Smooth muscle cell (in vitro differentiated cells): ENCODE data around the gene GALNT17. TPM values are rescaled to one million over a fixed set of nuclear protein-coding genes. Genes with fewer than 3 reads are reported as not detected.
A peak's percentile ranks its signal among the peaks of the same experiment; 100 is the strongest.

Experiments
- DNase-seq: peaks from one replicate; lab custom pipeline; 2025; ENCODE audit not compliant: unreplicated experiment; lab: John Stamatoyannopoulos, UW
- H2AFZ ChIP-seq: fragments of 200-600 bp; sonication (generic); 2 replicates; pipeline ENCODE4 v1.6.0; 2016; ENCODE audit warnings: antibody characterized with exemption, low read depth, mild to moderate bottlenecking
- H3F3A ChIP-seq: fragments of 200-600 bp; sonication (generic); 2 replicates; pipeline ENCODE4 v1.6.0; 2017; ENCODE audit warnings: antibody characterized with exemption, low read depth
- H3K27ac ChIP-seq: fragments of 200-600 bp; sonication (generic); 2 replicates; pipeline ENCODE4 v1.5.1; 2016; ENCODE audit warnings: low read depth, mild to moderate bottlenecking
- H3K27me3 ChIP-seq: fragments of 200-600 bp; sonication (generic); 2 replicates; pipeline ENCODE4 v1.6.1; 2016; ENCODE audit warnings: low read depth, mild to moderate bottlenecking
- H3K36me3 ChIP-seq: fragments of 200-600 bp; sonication (generic); 2 replicates; pipeline ENCODE4 v1.5.1; 2016; ENCODE audit warnings: low read depth
- H3K4me1 ChIP-seq: fragments of 200-600 bp; sonication (generic); 2 replicates; pipeline ENCODE4 v1.5.1; 2016; ENCODE audit warnings: low read depth
- H3K4me2 ChIP-seq: fragments of 200-600 bp; sonication (generic); 2 replicates; pipeline ENCODE4 v1.6.0; 2016; ENCODE audit warnings: mild to moderate bottlenecking
- H3K4me3 ChIP-seq: fragments of 200-600 bp; sonication (generic); 2 replicates; pipeline ENCODE4 v1.5.1; 2016; ENCODE audit warnings: mild to moderate bottlenecking
- H3K79me2 ChIP-seq: fragments of 200-600 bp; sonication (generic); 2 replicates; pipeline ENCODE4 v1.6.0; 2016; ENCODE audit warnings: low read depth, mild to moderate bottlenecking
- H3K9ac ChIP-seq: fragments of 200-600 bp; sonication (generic); 2 replicates; pipeline ENCODE4 v1.6.0; 2016; ENCODE audit warnings: low read depth
- H3K9me3 ChIP-seq: fragments of 200-600 bp; sonication (generic); replicated peaks from 2 replicates; pipeline ENCODE4 v1.5.1; 2016; ENCODE audit warnings: low read depth
- H4K20me1 ChIP-seq: fragments of 200-600 bp; sonication (generic); 2 replicates; pipeline ENCODE4 v1.6.0; 2016; ENCODE audit warnings: low read depth
- CTCF ChIP-seq: fragments of 200-600 bp; sonication (generic); IDR thresholded peaks from 2 replicates; pipeline ENCODE4 v1.5.1; 2017; ENCODE audit warnings: borderline replicate concordance, mild to moderate bottlenecking, antibody characterized with exemption; ENCODE audit not compliant: insufficient read depth, poor library complexity, severe bottlenecking
- WGBS: methylation state at CpG from one replicate; pipeline ENCODE4 v1.1.7; 2016; ENCODE audit warnings: low lambda C conversion rate; 5-methylcytosine and 5-hydroxymethylcytosine counted together
- polyA plus RNA-seq: library from polyadenylated mRNA; unstranded; fragments of >200 nt; fragmentation: Nextera tagmentation; extraction: Ambion mirVana; gene quantifications from 2 replicates; pipeline ENCODE4 v1.2.1, GENCODE V29; 2016
- total RNA-seq: library from RNA; depleted of rRNA; stranded (reverse); fragments of >200 nt; gene quantifications from 2 replicates; pipeline ENCODE4 v1.2.3, GENCODE V29; 2014

Gene GALNT17
- total and polyA plus RNA-seq, 2 experiments from 2014 or later = 0.38 to 0.45 TPM

GRCh38 chr7:71682841-71683781, 551.2 kb downstream of the GALNT17 start:
- no peaks in the 10 kb centered on the region for H3K27me3 ChIP-seq
- H3K4me3 ChIP-seq = no peak overlapping the region
- no peak for TF ChIP-seq CTCF
- WGBS = 66% methylated on average over 21 of the region's 21 CpGs
- H3K36me3 ChIP-seq = no peaks in the 10 kb centered on the region
- H2AFZ ChIP-seq = peak overlapping the region; percentile 46
- peak overlapping the region; percentile 12 for H3K4me2 ChIP-seq
- H3K79me2 ChIP-seq = no peaks in the 10 kb centered on the region
- peaks cover 8% of the 10 kb centered on the region for H3K4me1 ChIP-seq
- no peak overlapping the region for H3K9ac ChIP-seq
- no peaks in the 10 kb centered on the region for H3F3A ChIP-seq
- H3K27ac ChIP-seq = no peak overlapping the region
- H4K20me1 ChIP-seq = no peaks in the 10 kb centered on the region
- no peaks in the 10 kb centered on the region for H3K9me3 ChIP-seq
- DNase-seq = no peak

GRCh38 chr7:71687286-71687685, 555.3 kb downstream of the GALNT17 start:
- no peak overlapping the region for H2AFZ ChIP-seq
- H3K9ac ChIP-seq = no peak overlapping the region
- H3K4me2 ChIP-seq = no peak overlapping the region
- H3K9me3 ChIP-seq = no peaks in the 10 kb centered on the region
- 87% methylated on average over 12 of the region's 12 CpGs for WGBS
- no peak overlapping the region for H3K27ac ChIP-seq
- peaks cover 13% of the 10 kb centered on the region for H3K4me1 ChIP-seq
- H3F3A ChIP-seq = no peaks in the 10 kb centered on the region
- H3K36me3 ChIP-seq = no peaks in the 10 kb centered on the region
- TF ChIP-seq CTCF = no peak
- no peaks in the 10 kb centered on the region for H3K79me2 ChIP-seq
- DNase-seq = no peak
- H4K20me1 ChIP-seq = no peaks in the 10 kb centered on the region
- H3K27me3 ChIP-seq = no peaks in the 10 kb centered on the region
- no peak overlapping the region for H3K4me3 ChIP-seq

DNA sequence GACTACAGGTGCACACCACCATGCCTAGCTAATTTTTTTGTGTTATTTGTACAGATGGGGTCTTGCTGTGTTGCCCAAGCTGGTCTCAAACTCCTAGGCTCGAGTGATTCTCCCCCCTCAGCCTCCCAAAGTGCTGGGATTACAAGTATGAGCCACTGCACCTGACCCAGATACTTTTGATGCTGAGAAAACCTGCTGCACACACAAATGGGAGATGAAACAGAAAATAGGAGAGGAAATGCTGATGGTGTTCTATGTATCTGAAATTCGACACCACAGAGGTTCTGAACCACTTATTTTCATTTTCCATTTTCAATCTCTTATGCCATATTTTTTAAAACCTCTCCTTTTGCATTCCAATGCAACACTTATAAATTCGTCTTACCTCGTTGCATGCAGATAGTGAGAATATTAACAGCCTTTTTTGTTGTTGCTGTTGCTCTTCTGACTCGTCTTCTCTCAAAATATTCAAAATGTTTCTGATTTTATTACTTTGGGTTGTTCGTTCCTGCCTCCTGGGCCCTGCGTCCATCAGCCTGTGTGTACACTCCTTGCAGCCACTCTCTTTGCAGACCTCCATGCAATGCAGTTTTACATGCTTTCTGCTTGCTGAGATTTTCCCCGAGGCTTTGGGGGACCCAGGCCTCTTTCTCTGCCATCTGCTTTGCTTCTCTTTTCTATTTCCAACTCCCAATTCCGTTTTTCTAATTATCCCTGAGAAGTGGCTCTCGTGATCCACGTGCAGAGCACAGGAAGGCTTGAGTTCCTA, 556.1 kb downstream of the GALNT17 start:
- no peaks in the 10 kb centered on the region for H3K79me2 ChIP-seq
- no peak overlapping the region for H3K4me3 ChIP-seq
- H3F3A ChIP-seq = no peaks in the 10 kb centered on the region
- no peaks in the 10 kb centered on the region for H3K27me3 ChIP-seq
- H3K27ac ChIP-seq = no peak overlapping the region
- H3K9ac ChIP-seq = no peak overlapping the region
- H3K4me1 ChIP-seq = peaks cover 12% of the 10 kb centered on the region
- H3K9me3 ChIP-seq = no peaks in the 10 kb centered on the region
- no peak for TF ChIP-seq CTCF
- no peak for DNase-seq
- H2AFZ ChIP-seq = no peak overlapping the region
- H3K4me2 ChIP-seq = no peak overlapping the region
- H4K20me1 ChIP-seq = no peaks in the 10 kb centered on the region
- no peaks in the 10 kb centered on the region for H3K36me3 ChIP-seq
- 77% methylated on average over 11 of the region's 11 CpGs for WGBS
